Measurements from ENCODE around the gene MED1.

The MED1 gene

DNA sequence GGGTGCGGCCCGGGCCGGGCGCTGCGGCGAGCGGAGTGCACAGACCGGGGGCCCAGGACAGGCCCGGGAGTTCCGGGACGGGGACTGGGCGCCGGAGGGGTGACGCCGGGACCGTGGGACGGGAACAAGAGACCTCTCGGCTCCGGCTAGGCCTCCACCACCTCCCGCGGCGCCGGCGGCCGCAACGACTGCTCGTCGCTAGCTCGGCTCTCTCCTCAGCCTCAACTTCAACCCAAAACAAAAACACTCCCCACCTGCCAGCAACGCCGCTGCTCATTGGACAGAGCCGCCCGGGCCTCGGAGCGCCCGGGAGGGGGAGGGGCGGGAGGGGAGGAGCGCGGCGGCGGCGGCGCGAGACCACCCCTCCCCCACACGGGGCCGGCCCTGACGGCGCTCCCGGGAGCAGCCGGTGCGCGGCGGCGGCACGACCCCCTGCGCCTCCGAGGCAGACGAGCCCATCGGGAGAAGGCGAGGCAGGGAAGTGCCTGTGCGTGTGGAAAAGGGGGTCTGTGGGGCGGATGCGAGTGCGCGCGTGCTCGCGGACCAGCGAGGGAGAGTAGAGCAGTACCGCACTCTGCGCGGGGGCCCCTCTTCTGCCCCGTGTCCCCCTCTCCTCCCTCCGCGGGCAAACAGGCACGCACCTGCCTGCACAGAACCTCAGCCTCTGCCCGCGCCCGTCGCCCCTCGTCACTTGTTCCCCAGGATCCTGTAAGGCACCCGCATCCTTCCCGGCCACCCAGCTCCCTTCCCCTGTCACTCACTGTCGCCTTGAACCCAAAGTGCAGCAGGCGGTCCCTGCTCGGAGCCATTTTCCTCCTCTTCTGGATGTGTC lies 49.4 kb downstream of the MED1 start, which contains the start of gene FBXL20 (continued):
- TF ChIP-seq ZNF513 (tag by site-specific recombination; IDR thresholded peaks at IDR 0.05): no peak; the same call in 1 of the 2 replicates
- no peak for TF ChIP-seq ZNF623 (tag by site-specific recombination; IDR thresholded peaks at IDR 0.05)
- no peak for TF ChIP-seq ZNF239 (tag by site-specific recombination; IDR thresholded peaks at IDR 0.05)
- TF ChIP-seq, protein P1, sequence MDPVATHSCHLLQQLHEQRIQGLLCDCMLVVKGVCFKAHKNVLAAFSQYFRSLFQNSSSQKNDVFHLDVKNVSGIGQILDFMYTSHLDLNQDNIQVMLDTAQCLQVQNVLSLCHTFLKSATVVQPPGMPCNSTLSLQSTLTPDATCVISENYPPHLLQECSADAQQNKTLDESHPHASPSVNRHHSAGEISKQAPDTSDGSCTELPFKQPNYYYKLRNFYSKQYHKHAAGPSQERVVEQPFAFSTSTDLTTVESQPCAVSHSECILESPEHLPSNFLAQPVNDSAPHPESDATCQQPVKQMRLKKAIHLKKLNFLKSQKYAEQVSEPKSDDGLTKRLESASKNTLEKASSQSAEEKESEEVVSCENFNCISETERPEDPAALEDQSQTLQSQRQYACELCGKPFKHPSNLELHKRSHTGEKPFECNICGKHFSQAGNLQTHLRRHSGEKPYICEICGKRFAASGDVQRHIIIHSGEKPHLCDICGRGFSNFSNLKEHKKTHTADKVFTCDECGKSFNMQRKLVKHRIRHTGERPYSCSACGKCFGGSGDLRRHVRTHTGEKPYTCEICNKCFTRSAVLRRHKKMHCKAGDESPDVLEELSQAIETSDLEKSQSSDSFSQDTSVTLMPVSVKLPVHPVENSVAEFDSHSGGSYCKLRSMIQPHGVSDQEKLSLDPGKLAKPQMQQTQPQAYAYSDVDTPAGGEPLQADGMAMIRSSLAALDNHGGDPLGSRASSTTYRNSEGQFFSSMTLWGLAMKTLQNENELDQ (tag by site-specific recombination; IDR thresholded peaks at IDR 0.05; ENCODE audit: low read depth): no peak
- no peak for TF ChIP-seq ZNF626 (tag by site-specific recombination; IDR thresholded peaks at IDR 0.05)
- peak; percentile 17; the same call in 1 of the 2 replicates for TF ChIP-seq ZNF585B (tag by site-specific recombination; IDR thresholded peaks at IDR 0.05)
- TF ChIP-seq ZNF768 (tag by site-specific recombination; IDR thresholded peaks at IDR 0.05): no peak; the same call in 1 of the 2 replicates
- TF ChIP-seq ZNF544 (tag by site-specific recombination; IDR thresholded peaks at IDR 0.05): no peak
- TF ChIP-seq ZSCAN5A (tag by site-specific recombination; IDR thresholded peaks at IDR 0.05): peak; percentile 32; the same call in 1 of the 2 replicates
- TF ChIP-seq, protein P2, sequence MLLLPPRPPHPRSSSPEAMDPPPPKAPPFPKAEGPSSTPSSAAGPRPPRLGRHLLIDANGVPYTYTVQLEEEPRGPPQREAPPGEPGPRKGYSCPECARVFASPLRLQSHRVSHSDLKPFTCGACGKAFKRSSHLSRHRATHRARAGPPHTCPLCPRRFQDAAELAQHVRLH (tag by site-specific recombination; IDR thresholded peaks at IDR 0.05): no peak
- no peak; the same call in 1 of the 2 replicates for TF ChIP-seq ZNF423 (tag by site-specific recombination; IDR thresholded peaks at IDR 0.05)
- TF ChIP-seq ZNF274 (IDR thresholded peaks at IDR 0.05; ENCODE audit: low read length): no peak
- TF ChIP-seq ZNF274 (tag by site-specific recombination; IDR thresholded peaks at IDR 0.05; ENCODE audit: borderline replicate concordance): no peak
- no peak for TF ChIP-seq OVOL3 (tag by site-specific recombination; IDR thresholded peaks at IDR 0.05)
- no peak; the same call in 1 of the 2 replicates for TF ChIP-seq ZNF610 (tag by site-specific recombination; IDR thresholded peaks at IDR 0.05; ENCODE audit: borderline replicate concordance)
- no peak for TF ChIP-seq ZSCAN23 (tag by site-specific recombination; IDR thresholded peaks at IDR 0.05)
- no peak for TF ChIP-seq ZNF148 (tag by site-specific recombination; IDR thresholded peaks at IDR 0.05; ENCODE audit: borderline replicate concordance)
- no peak for TF ChIP-seq ZNF37A (tag by site-specific recombination; IDR thresholded peaks at IDR 0.05)
- TF ChIP-seq ZNF292 (tag by site-specific recombination; IDR thresholded peaks at IDR 0.05; ENCODE audit: borderline replicate concordance, low read depth): no peak
- TF ChIP-seq, protein P3, sequence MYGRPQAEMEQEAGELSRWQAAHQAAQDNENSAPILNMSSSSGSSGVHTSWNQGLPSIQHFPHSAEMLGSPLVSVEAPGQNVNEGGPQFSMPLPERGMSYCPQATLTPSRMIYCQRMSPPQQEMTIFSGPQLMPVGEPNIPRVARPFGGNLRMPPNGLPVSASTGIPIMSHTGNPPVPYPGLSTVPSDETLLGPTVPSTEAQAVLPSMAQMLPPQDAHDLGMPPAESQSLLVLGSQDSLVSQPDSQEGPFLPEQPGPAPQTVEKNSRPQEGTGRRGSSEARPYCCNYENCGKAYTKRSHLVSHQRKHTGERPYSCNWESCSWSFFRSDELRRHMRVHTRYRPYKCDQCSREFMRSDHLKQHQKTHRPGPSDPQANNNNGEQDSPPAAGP (tag by site-specific recombination; IDR thresholded peaks at IDR 0.05): peak; percentile 53; the same call in 1 of the 2 replicates
- peak; percentile 77; the same call in 1 of the 2 replicates for TF ChIP-seq KLF8 (tag by site-specific recombination; IDR thresholded peaks at IDR 0.05)
- TF ChIP-seq ZNF114 (tag by site-specific recombination; IDR thresholded peaks at IDR 0.05): no peak
- TF ChIP-seq ZNF624 (tag by site-specific recombination; IDR thresholded peaks at IDR 0.05): no peak
- no peak for TF ChIP-seq ZNF549 (tag by site-specific recombination; IDR thresholded peaks at IDR 0.05)
- peak; percentile 70; the same call in 1 of the 2 replicates for TF ChIP-seq KLF10 (tag by site-specific recombination; IDR thresholded peaks at IDR 0.05)
- TF ChIP-seq ZNF335 (tag by site-specific recombination; conservative IDR thresholded peaks at IDR 0.05): peak; percentile 96
- peak; percentile 11 for TF ChIP-seq ZFHX2 (tag by site-specific recombination; conservative IDR thresholded peaks at IDR 0.05)
- TF ChIP-seq ZNF157 (tag by site-specific recombination; IDR thresholded peaks at IDR 0.05): no peak
- TF ChIP-seq SP7 (tag by site-specific recombination; IDR thresholded peaks at IDR 0.05): peak; percentile 76
- TF ChIP-seq PRDM1 (tag by site-specific recombination; IDR thresholded peaks at IDR 0.05): peak; percentile 52; the same call in 1 of the 2 replicates

All from HEK293 (cell line).